GM12873 (cell line): Measurements from ENCODE around the gene LGALS1.

ENCODE experiments used
- CTCF ChIP-seq: IDR thresholded peaks from 2 replicates; pipeline ENCODE4 v1.5.1; 2012; ENCODE audit warnings: low read depth, mild to moderate bottlenecking, moderate library complexity, low read length, control low read depth; ENCODE audit not compliant: insufficient read depth; ENCODE audit errors: missing control alignments

LGALS1 gene

GRCh38 chr22:37678372-37678771 lies 2.9 kb downstream of the LGALS1 start:
- TF ChIP-seq CTCF = no peak

- no peak for TF ChIP-seq CTCF
These were observed 4.2 kb downstream of the LGALS1 start for GRCh38 chr22:37679670-37680069.

- TF ChIP-seq CTCF = no peak
These were observed 4.9 kb downstream of the LGALS1 start for GRCh38 chr22:37680191-37680851.

GRCh38 chr22:37681001-37681424 lies 5.6 kb downstream of the LGALS1 start:
- no peak for TF ChIP-seq CTCF

GRCh38 chr22:37681556-37682049 lies 6.2 kb downstream of the LGALS1 start:
- TF ChIP-seq CTCF = peak; percentile 97

- TF ChIP-seq CTCF = no peak
These were observed 9.6 kb downstream of the LGALS1 start for GRCh38 chr22:37684803-37685615.

GRCh38 chr22:37686002-37686982 lies 10.9 kb downstream of the LGALS1 start, which contains the start of gene NOL12:
Gene NOL12, plus strand, starts transcription at chr22:37686343. Its CDS starts 50 bp downstream, at chr22:37686393.
- no peak for TF ChIP-seq CTCF
